Nephron progenitor cell (in vitro differentiated cells): ENCODE measurements around the gene LTV1.
"Not testable (repeated sequence)": the region's sequence is repeated elsewhere in the genome, so short reads cannot be mapped to it uniquely, and the experiment has no call there.

Experiments used
- DNase-seq: peaks from one replicate; pipeline ENCODE4 v3.0.0; 2021
- H3K27ac Mint-ChIP-seq: 2 replicates; pipeline ENCODE4 v1.8.0; 2021; ENCODE audit warnings: mild to moderate bottlenecking, moderate library complexity, mixed read lengths
- H3K27me3 Mint-ChIP-seq: 2 replicates; pipeline ENCODE4 v1.8.0; 2021; ENCODE audit warnings: mild to moderate bottlenecking, low read depth, mixed read lengths; ENCODE audit not compliant: poor library complexity
- H3K36me3 Mint-ChIP-seq: 2 replicates; pipeline ENCODE4 v1.8.0; 2021; ENCODE audit warnings: low read depth, mixed read lengths
- H3K4me1 Mint-ChIP-seq: 2 replicates; pipeline ENCODE4 v1.8.0; 2021; ENCODE audit warnings: mixed read lengths
- H3K4me3 Mint-ChIP-seq: 2 replicates; pipeline ENCODE4 v1.8.0; 2021; ENCODE audit warnings: mild to moderate bottlenecking, moderate library complexity, mixed read lengths
- H3K9me3 Mint-ChIP-seq: 2 replicates; pipeline ENCODE4 v1.8.0; 2021; ENCODE audit warnings: mild to moderate bottlenecking, moderate library complexity, mixed read lengths
- CTCF ChIP-seq: fragments of 200-600 bp; sonication (generic); IDR thresholded peaks from 2 replicates; pipeline ENCODE4 v1.5.0; 2021; ENCODE audit warnings: antibody characterized with exemption

LTV1 gene

DNA sequence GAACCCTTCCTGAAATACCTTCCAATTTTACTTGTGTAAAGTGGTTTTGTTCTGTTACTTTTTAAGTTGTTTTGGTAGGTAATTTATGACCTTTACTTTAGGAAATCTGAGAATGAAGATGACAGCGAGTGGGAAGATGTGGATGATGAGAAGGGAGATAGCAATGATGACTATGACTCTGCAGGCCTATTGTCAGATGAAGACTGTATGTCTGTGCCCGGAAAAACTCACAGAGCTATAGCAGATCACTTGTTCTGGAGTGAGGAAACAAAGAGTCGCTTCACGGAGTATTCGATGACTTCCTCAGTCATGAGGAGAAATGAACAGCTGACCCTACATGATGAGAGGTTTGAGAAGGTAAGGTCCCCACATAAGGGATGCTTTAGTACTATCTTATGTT is 14.5 kb downstream of the LTV1 start:
- Mint-ChIP-seq H3K4me3 (no peak overlapping the region), H3K27ac (no peak overlapping the region), H3K9me3 (peaks cover 40% of the 10 kb centered on the region), H3K4me1 (no peaks in the 10 kb centered on the region), H3K36me3 (peaks cover 87% of the 10 kb centered on the region), H3K27me3 (peaks cover 4% of the 10 kb centered on the region)
- TF ChIP-seq CTCF, result no peak
- no peak for DNase-seq

DNA sequence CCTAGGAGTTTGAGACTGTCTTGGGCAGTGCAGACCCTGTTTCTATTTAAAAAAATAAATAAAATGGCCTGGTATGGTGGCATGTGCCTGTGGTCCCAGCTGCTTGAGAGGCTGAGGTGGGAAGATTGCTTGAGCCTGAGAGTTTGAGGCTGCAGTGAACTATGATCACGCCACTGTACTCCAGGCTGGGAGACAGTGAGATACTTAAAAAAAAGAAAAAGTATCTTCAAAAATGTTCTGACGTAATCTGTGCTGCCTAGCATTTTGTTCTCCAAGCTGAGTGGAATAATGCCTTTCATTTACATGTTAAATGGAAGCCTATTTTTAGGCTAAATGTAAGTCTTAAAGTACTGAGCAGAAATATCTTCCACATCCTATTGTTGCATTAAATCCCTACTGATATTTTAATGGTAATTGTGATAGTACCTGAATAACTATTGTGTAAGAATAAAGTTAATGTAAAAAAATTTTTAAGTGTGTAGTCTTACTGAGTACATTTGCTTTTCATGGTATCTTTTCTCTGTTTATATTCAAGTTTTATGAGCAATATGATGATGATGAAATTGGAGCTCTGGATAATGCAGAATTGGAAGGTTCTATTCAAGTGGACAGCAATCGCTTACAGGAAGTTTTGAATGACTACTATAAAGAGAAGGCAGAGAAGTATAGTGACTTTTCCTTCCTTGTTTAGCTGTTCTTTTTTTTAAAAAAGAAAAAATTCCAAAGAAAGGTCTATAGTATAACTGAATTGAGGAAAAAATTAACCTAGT is 16.9 kb downstream of the LTV1 start:
- Mint-ChIP-seq H3K4me1 (no peaks in the 10 kb centered on the region), H3K9me3 (peaks cover 16% of the 10 kb centered on the region), H3K4me3 (no peak overlapping the region), H3K36me3 (peaks cover 77% of the 10 kb centered on the region), H3K27ac (no peak overlapping the region), H3K27me3 (no peaks in the 10 kb centered on the region)
- DNase-seq, result no peak
- no peak for TF ChIP-seq CTCF

- H3K36me3 Mint-ChIP-seq, result peaks cover 73% of the 10 kb centered on the region
- H3K4me3 Mint-ChIP-seq, result no peak overlapping the region
- TF ChIP-seq CTCF, result no peak
- H3K4me1 Mint-ChIP-seq, result no peaks in the 10 kb centered on the region
- peaks cover 10% of the 10 kb centered on the region for H3K9me3 Mint-ChIP-seq
- H3K27ac Mint-ChIP-seq, result no peak overlapping the region
- no peaks in the 10 kb centered on the region for H3K27me3 Mint-ChIP-seq
- no peak for DNase-seq
Observed at GRCh38 chr6:143863771-143864170, 20.6 kb downstream of the LTV1 start.

GRCh38 chr6:143864234-143864633 is 21.1 kb downstream of the LTV1 start, which contains the start of gene ZC2HC1B:
Gene ZC2HC1B, plus strand, starts transcription at chr6:143864474. Its CDS starts 66 bp downstream, at chr6:143864540.
- DNase-seq, result no peak
- Mint-ChIP-seq H3K27me3 (no peaks in the 10 kb centered on the region), H3K36me3 (peaks cover 72% of the 10 kb centered on the region), H3K4me1 (no peaks in the 10 kb centered on the region), H3K9me3 (peaks cover 14% of the 10 kb centered on the region), H3K27ac (peak within 1 kb of the TSS; percentile 59), H3K4me3 (no peak within 1 kb of the TSS)
- no peak for TF ChIP-seq CTCF

DNA sequence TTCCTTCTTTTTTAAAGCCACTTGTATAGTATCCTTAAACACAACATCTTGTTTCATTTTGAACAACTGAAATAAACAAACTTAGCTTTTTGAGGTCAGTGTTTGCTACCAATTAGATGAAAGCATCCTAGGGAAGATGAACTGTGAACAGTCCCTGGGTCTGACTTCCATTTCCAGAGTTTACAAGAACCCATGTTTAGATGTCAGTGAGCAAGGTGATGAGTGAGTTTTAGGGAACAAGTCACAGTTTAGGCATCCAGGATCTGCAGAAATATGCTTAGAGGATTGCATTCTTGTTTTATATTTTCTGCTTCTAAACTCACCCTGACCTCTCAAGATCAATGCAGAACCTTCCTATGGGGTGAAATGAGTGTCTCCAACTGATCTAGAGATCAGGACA is 24.1 kb downstream of the LTV1 start:
- DNase-seq, result no peak
- Mint-ChIP-seq H3K9me3 (peaks cover 19% of the 10 kb centered on the region), H3K36me3 (peaks cover 57% of the 10 kb centered on the region), H3K4me1 (no peaks in the 10 kb centered on the region), H3K27me3 (no peaks in the 10 kb centered on the region), H3K4me3 (no peak overlapping the region), H3K27ac (no peak overlapping the region)
- TF ChIP-seq CTCF, result no peak

DNA sequence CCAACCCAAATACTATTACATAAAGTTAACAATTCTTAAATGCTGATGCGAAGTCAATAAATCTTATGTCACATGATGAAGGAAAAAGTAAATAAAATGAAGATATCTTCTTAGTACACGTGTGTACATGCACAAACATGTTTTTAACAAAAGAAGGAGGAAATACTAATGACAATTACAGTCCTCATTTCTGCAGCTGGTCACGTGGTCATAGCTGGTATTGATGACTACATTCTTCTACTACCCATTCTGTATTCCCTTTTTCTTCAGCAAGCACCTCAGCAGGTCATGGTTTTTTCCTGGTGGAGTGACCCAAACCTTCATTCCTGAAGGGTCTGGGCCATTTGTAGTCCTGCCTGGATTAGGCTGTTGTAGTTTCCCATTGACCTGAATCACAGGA is 25.7 kb downstream of the LTV1 start:
- H3K27ac Mint-ChIP-seq, DNase-seq, H3K4me1 Mint-ChIP-seq, H3K27me3 Mint-ChIP-seq, H3K4me3 Mint-ChIP-seq: not testable (repeated sequence)
- H3K9me3 Mint-ChIP-seq, result peaks cover 21% of the 10 kb centered on the region
- H3K36me3 Mint-ChIP-seq, result peaks cover 50% of the 10 kb centered on the region

- not testable (repeated sequence) for H3K27me3 Mint-ChIP-seq
Observed at GRCh38 chr6:143871202-143871730, 28.1 kb downstream of the LTV1 start.

More at GRCh38 chr6:143871202-143871730, 28.1 kb downstream of the LTV1 start:
- Mint-ChIP-seq H3K36me3 (peaks cover 39% of the 10 kb centered on the region), H3K9me3 (peaks cover 43% of the 10 kb centered on the region)
- H3K27ac Mint-ChIP-seq, DNase-seq, H3K4me3 Mint-ChIP-seq, H3K4me1 Mint-ChIP-seq: not testable (repeated sequence)
